Muscle layer of duodenum (tissue), 2 donors: ENCODE data around the gene NRXN2.

ENCODE experiments used
- H3K27ac ChIP-seq: one replicate; pipeline ENCODE4 v1.7.0; 2013; ENCODE audit warnings: mild to moderate bottlenecking, low read length
- H3K27me3 ChIP-seq: one replicate; pipeline ENCODE4 v1.7.0; 2013; ENCODE audit warnings: low read depth, mild to moderate bottlenecking, control low read depth, low read length
- H3K36me3 ChIP-seq, 2 donors: one replicate each; pipeline ENCODE4 v1.7.0; 2013; ENCODE audit warnings: low read length in 2 of 2, control low read depth in 1 of 2, mild to moderate bottlenecking in 1 of 2; ENCODE audit not compliant: insufficient read depth in 2 of 2, control insufficient read depth in 1 of 2
- H3K4me1 ChIP-seq, 2 donors: one replicate each; pipeline ENCODE4 v1.7.0; 2013; ENCODE audit warnings: low read length in 2 of 2, mild to moderate bottlenecking in 2 of 2, control low read depth in 1 of 2, moderate library complexity in 1 of 2; ENCODE audit not compliant: insufficient read depth in 2 of 2, control insufficient read depth in 1 of 2
- H3K4me3 ChIP-seq, 2 donors: one replicate each; pipeline ENCODE4 v1.7.0; 2013; ENCODE audit warnings: low read length in 2 of 2, low read depth in 1 of 2, mild to moderate bottlenecking in 1 of 2
- H3K9me3 ChIP-seq, 2 donors: one replicate each; pipeline ENCODE4 v1.7.0; 2013; ENCODE audit warnings: low read length in 2 of 2, control low read depth in 1 of 2, mild to moderate bottlenecking in 1 of 2; ENCODE audit not compliant: control insufficient read depth in 1 of 2
- donor health status: healthy.

The NRXN2 gene

GRCh38 chr11:64560139-64560771, 162.7 kb downstream of the NRXN2 start:
- H3K27me3 ChIP-seq, result no peaks in the 10 kb centered on the region
- no peaks in the 10 kb centered on the region for H3K36me3 ChIP-seq
- no peaks in the 10 kb centered on the region for H3K9me3 ChIP-seq
- no peak overlapping the region for H3K4me3 ChIP-seq
- no peak overlapping the region for H3K27ac ChIP-seq
- H3K4me1 ChIP-seq, result no peaks in the 10 kb centered on the region

- Histone ChIP-seq H3K36me3 (no peaks in the 10 kb centered on the region), H3K9me3 (no peaks in the 10 kb centered on the region), H3K4me3 (no peak overlapping the region), H3K4me1 (peaks cover 0 to 7% of the 10 kb centered on the region in 2 donors), H3K27me3 (no peaks in the 10 kb centered on the region), H3K27ac (no peak overlapping the region)
Measured at GRCh38 chr11:64559351-64560138, 163.5 kb downstream of the NRXN2 start.

- Histone ChIP-seq H3K9me3 (no peaks in the 10 kb centered on the region), H3K4me3 (no peak overlapping the region), H3K27ac (no peak overlapping the region), H3K27me3 (no peaks in the 10 kb centered on the region), H3K36me3 (no peaks in the 10 kb centered on the region), H3K4me1 (peaks cover 0 to 12% of the 10 kb centered on the region in 2 donors)
Measured at GRCh38 chr11:64558869-64559268, 164.1 kb downstream of the NRXN2 start.

GRCh38 chr11:64558065-64558745, 164.8 kb downstream of the NRXN2 start:
- no peak overlapping the region for H3K4me3 ChIP-seq
- no peak overlapping the region for H3K27ac ChIP-seq
- no peaks in the 10 kb centered on the region for H3K36me3 ChIP-seq
- peaks cover 0 to 16% of the 10 kb centered on the region in 2 donors for H3K4me1 ChIP-seq
- no peaks in the 10 kb centered on the region for H3K9me3 ChIP-seq
- no peaks in the 10 kb centered on the region for H3K27me3 ChIP-seq

- Histone ChIP-seq H3K36me3 (no peaks in the 10 kb centered on the region), H3K27ac (no peak overlapping the region), H3K9me3 (no peaks in the 10 kb centered on the region), H3K4me1 (peaks cover 0 to 16% of the 10 kb centered on the region in 2 donors), H3K4me3 (no peak overlapping the region), H3K27me3 (no peaks in the 10 kb centered on the region)
Measured at GRCh38 chr11:64556721-64557250, 166.2 kb downstream of the NRXN2 start.
